HCEC 1CT (cell line): Measurements from ENCODE around the gene TMEM40.

Experiments used
- DNase-seq: peaks from one replicate; pipeline ENCODE4 v3.0.0-alpha.2; 2017

The TMEM40 gene

GRCh38 chr3:12748477-12748876, 10.6 kb downstream of the TMEM40 start:
- DNase-seq = no peak

GRCh38 chr3:12746419-12746818, 12.6 kb downstream of the TMEM40 start:
- no peak for DNase-seq

- no peak for DNase-seq
These were observed 14.7 kb downstream of the TMEM40 start for GRCh38 chr3:12744326-12744725.

GRCh38 chr3:12743583-12743982, 15.5 kb downstream of the TMEM40 start:
- DNase-seq = no peak

- DNase-seq = no peak
These were observed 16.5 kb downstream of the TMEM40 start for GRCh38 chr3:12742330-12743107.

- DNase-seq = no peak
These were observed 17.9 kb downstream of the TMEM40 start for GRCh38 chr3:12741209-12741608.

- DNase-seq = no peak
These were observed 21.2 kb downstream of the TMEM40 start for GRCh38 chr3:12737833-12738232.

- no peak for DNase-seq
These were observed 21.7 kb downstream of the TMEM40 start for GRCh38 chr3:12737319-12737718.

- no peak for DNase-seq
These were observed 24.1 kb downstream of the TMEM40 start for GRCh38 chr3:12734960-12735359.

GRCh38 chr3:12733566-12733965, 25.5 kb downstream of the TMEM40 start:
- DNase-seq = no peak

GRCh38 chr3:12730506-12731242, 28.4 kb downstream of the TMEM40 start:
- no peak for DNase-seq

- DNase-seq = no peak
These were observed 29.9 kb downstream of the TMEM40 start for GRCh38 chr3:12729051-12729651.

- DNase-seq = no peak
These were observed 31.1 kb downstream of the TMEM40 start for GRCh38 chr3:12727937-12728336.

GRCh38 chr3:12727481-12727880, 31.6 kb downstream of the TMEM40 start:
- no peak for DNase-seq

- no peak for DNase-seq
These were observed 33.6 kb downstream of the TMEM40 start for GRCh38 chr3:12725436-12725835.

- DNase-seq = no peak
These were observed 34.3 kb downstream of the TMEM40 start for GRCh38 chr3:12724794-12725193.

GRCh38 chr3:12723362-12723761, 35.7 kb downstream of the TMEM40 start:
- DNase-seq = peak; percentile 20

- DNase-seq = no peak
These were observed 36.8 kb downstream of the TMEM40 start for GRCh38 chr3:12722226-12722625.

- DNase-seq = peak; percentile 78
These were observed 38.8 kb downstream of the TMEM40 start for GRCh38 chr3:12719984-12720898.

- no peak for DNase-seq
These were observed 39.5 kb downstream of the TMEM40 start for GRCh38 chr3:12719541-12719940.

- DNase-seq = no peak
These were observed 42.4 kb downstream of the TMEM40 start for GRCh38 chr3:12716605-12717151.

GRCh38 chr3:12714278-12714677, 44.8 kb downstream of the TMEM40 start:
- no peak for DNase-seq

GRCh38 chr3:12710062-12710461, 49.0 kb downstream of the TMEM40 start:
- DNase-seq = no peak
